Natural killer cell (primary cell): ENCODE results near the gene TTC22. TPM values are rescaled to one million over a fixed set of nuclear protein-coding genes. Genes with fewer than 3 reads are reported as not detected.

Experiments
- ATAC-seq, 3 donors: fragments of 150-1000 bp in 2 of 3; fragments of 200-7000 bp in 1 of 3; cut with Tn5 transposase; 1 replicate in 1 of 3; 2 replicates in 2 of 3; pipeline ENCODE4 v1.10.0; 2021; ENCODE audit warnings: mild to moderate bottlenecking in 2 of 3, moderate library complexity in 2 of 3
- DNase-seq, 2 donors: peaks; one replicate each; pipeline versions ENCODE4 v3.0.0 to v3.0.0-alpha.2; 2013 to 2021; ENCODE audit warnings: mixed read lengths in 1 of 2
- H3K27ac ChIP-seq: one replicate; pipeline ENCODE4 v1.5.1; 2013; ENCODE audit warnings: mild to moderate bottlenecking, low read length
- H3K27me3 ChIP-seq: one replicate; pipeline ENCODE4 v1.6.1; 2013; ENCODE audit warnings: low read length; ENCODE audit not compliant: control insufficient read depth, insufficient read depth
- H3K36me3 ChIP-seq: one replicate; pipeline ENCODE4 v1.6.1; 2013; ENCODE audit warnings: low read length; ENCODE audit not compliant: control insufficient read depth, insufficient read depth
- H3K4me1 ChIP-seq: one replicate; pipeline ENCODE4 v1.6.1; 2013; ENCODE audit warnings: low read length; ENCODE audit not compliant: control insufficient read depth, insufficient read depth
- H3K4me3 ChIP-seq: one replicate; pipeline ENCODE4 v1.5.1; 2013; ENCODE audit warnings: low read length
- H3K9me3 ChIP-seq: one replicate; pipeline ENCODE4 v1.6.1; 2013; ENCODE audit warnings: low read length; ENCODE audit not compliant: control insufficient read depth, insufficient read depth
- H3K27ac Mint-ChIP-seq, 2 donors: one replicate each; pipeline ENCODE4 v1.8.0; 2022; ENCODE audit warnings: mild to moderate bottlenecking in 2 of 2, mixed read lengths in 2 of 2, moderate library complexity in 1 of 2
- H3K27me3 Mint-ChIP-seq, 2 donors: one replicate each; pipeline ENCODE4 v1.8.0; 2022; ENCODE audit warnings: low read depth in 2 of 2, mixed read lengths in 2 of 2
- H3K36me3 Mint-ChIP-seq: one replicate; pipeline ENCODE4 v1.8.0; 2022; ENCODE audit warnings: mixed read lengths
- H3K4me1 Mint-ChIP-seq, 2 donors: one replicate each; pipeline ENCODE4 v1.8.0; 2022; ENCODE audit warnings: mixed read lengths in 2 of 2
- H3K4me3 Mint-ChIP-seq: one replicate; pipeline ENCODE4 v1.8.0; 2022; ENCODE audit warnings: mild to moderate bottlenecking, moderate library complexity, mixed read lengths
- H3K9me3 Mint-ChIP-seq, 2 donors: one replicate each; pipeline ENCODE4 v1.8.0; 2022; ENCODE audit warnings: mixed read lengths in 2 of 2
- CTCF ChIP-seq: fragments of 200-600 bp; IDR thresholded peaks from one replicate; pipeline ENCODE4 v1.8.0; 2022; ENCODE audit warnings: antibody characterized with exemption
- WGBS: methylation state at CpG from one replicate; pipeline ENCODE4 v1.1.7; 2013; ENCODE audit warnings: missing lambda C conversion rate; ENCODE audit not compliant: insufficient coverage; 5-methylcytosine and 5-hydroxymethylcytosine counted together
- intact Hi-C: fragments of 100-400 bp; cut with micrococcal nuclease; formaldehyde crosslinking; loops from one replicate; pipeline ENCODE4 v1.14.2; 2022
- total RNA-seq, 4 donors: library from RNA; stranded (reverse); fragments of 120-200 nt in 1 of 4; gene quantifications; one replicate each; pipeline versions ENCODE4 v1.2.3 to v1.2.4, GENCODE V29; 2013 to 2022

TTC22 gene
- total RNA-seq, 3 donors from 2014 or later (not counting 1 experiment from before 2014, with no cell fraction given): 17.8 to 30.8 (median 26.5) TPM

- no peak overlapping the region for H3K27ac Mint-ChIP-seq
- H3K9me3 Mint-ChIP-seq: no peaks in the 10 kb centered on the region
- H3K27me3 Mint-ChIP-seq: no peaks in the 10 kb centered on the region
- no peak overlapping the region for H3K4me3 Mint-ChIP-seq
- peaks cover 8% of the 10 kb centered on the region for H3K36me3 ChIP-seq
- intact Hi-C loops: no loop called here
- H3K36me3 Mint-ChIP-seq: peaks cover 4% of the 10 kb centered on the region
- H3K4me3 ChIP-seq: no peak overlapping the region
- no peaks in the 10 kb centered on the region for H3K9me3 ChIP-seq
- H3K4me1 ChIP-seq: no peaks in the 10 kb centered on the region
- DNase-seq (no peak), ATAC-seq (no peak)
- no peak overlapping the region for H3K27ac ChIP-seq
- H3K27me3 ChIP-seq: no peaks in the 10 kb centered on the region
- peaks cover 0 to 5% of the 10 kb centered on the region in 2 donors for H3K4me1 Mint-ChIP-seq
- no peak for TF ChIP-seq CTCF
- WGBS: 27% methylated on average over 2 of the region's 5 CpGs
Measured at GRCh38 chr1:54835970-54836369, 34.8 kb upstream of the TTC22 start.

- 91% methylated on average over 6 of the region's 6 CpGs for WGBS
- Histone ChIP-seq H3K4me3 (no peak overlapping the region), H3K9me3 (no peaks in the 10 kb centered on the region), H3K27me3 (no peaks in the 10 kb centered on the region), H3K4me1 (no peaks in the 10 kb centered on the region), H3K36me3 (peaks cover 13% of the 10 kb centered on the region), H3K27ac (no peak overlapping the region)
- H3K27me3 Mint-ChIP-seq: no peaks in the 10 kb centered on the region
- no peak overlapping the region for H3K27ac Mint-ChIP-seq
- intact Hi-C loops: no loop called here
- H3K4me1 Mint-ChIP-seq: peaks cover 0 to 5% of the 10 kb centered on the region in 2 donors
- H3K4me3 Mint-ChIP-seq: no peak overlapping the region
- ATAC-seq (no peak), DNase-seq (no peak)
- H3K9me3 Mint-ChIP-seq: no peaks in the 10 kb centered on the region
- no peak for TF ChIP-seq CTCF
- H3K36me3 Mint-ChIP-seq: peaks cover 10% of the 10 kb centered on the region
Measured at GRCh38 chr1:54835131-54835898, 34.2 kb upstream of the TTC22 start.

- Mint-ChIP-seq H3K27me3 (no peaks in the 10 kb centered on the region), H3K4me1 (no peaks in the 10 kb centered on the region), H3K9me3 (no peaks in the 10 kb centered on the region), H3K36me3 (peaks cover 10% of the 10 kb centered on the region), H3K27ac (no peak overlapping the region), H3K4me3 (no peak overlapping the region)
- Histone ChIP-seq H3K27me3 (no peaks in the 10 kb centered on the region), H3K27ac (no peak overlapping the region), H3K36me3 (peaks cover 13% of the 10 kb centered on the region), H3K4me1 (no peaks in the 10 kb centered on the region), H3K4me3 (no peak overlapping the region), H3K9me3 (no peaks in the 10 kb centered on the region)
- no peak for TF ChIP-seq CTCF
- WGBS: 93% methylated on average over 1 of the region's 1 CpG
- ATAC-seq (no peak), DNase-seq (no peak)
- intact Hi-C loops: no loop called here
Measured at GRCh38 chr1:54834007-54834541, 33.0 kb upstream of the TTC22 start.
